ENCODE results near the gene CRYBA4.

DNA sequence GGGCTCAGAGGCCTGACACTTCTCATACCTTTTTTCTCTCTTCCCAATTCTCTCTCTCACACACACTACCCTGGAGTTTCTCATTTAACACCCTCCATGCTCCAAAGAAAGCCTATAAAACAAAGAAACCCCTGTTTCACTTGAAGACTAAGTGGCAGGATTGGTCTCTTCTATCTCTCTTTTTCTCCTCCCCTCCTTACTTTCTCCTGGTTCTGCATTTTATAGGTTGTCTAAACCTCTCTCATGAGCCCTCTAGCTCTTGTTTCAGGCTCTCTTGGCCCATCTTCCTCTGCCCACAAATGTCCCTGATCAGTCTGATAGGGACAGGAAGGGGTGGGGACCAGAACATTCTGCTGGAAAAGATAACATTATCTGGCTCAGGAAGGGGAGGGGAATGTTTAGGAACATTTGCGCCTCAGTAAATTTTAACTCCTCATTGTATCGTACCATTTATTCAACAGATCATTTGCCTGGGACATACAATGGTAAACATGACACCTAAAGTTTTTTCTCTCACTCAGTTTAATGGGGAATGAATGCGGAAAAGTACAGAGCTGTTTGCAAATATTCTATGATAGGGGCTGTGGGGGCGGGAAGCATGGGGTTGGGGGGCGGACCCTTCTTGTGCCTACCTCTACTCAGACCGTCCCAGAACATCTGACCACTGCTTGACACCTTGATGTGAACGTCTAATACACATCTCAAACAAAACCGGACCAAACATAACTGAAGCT lies 10.8 kb downstream of the CRYBA4 start:
- TF ChIP-seq CTCF (IDR thresholded peaks at IDR 0.05) (no peak), EP300 (IDR thresholded peaks at IDR 0.05) (no peak), POLR2A (IDR thresholded peaks at IDR 0.05; ENCODE audit: low read depth) (no peak)
